T-helper 1 cell (primary cell): ENCODE measurements around the gene TGFA.
"Not testable (repeated sequence)": the region's sequence is repeated elsewhere in the genome, so short reads cannot be mapped to it uniquely, and the experiment has no call there.

ENCODE experiments used
- DNase-seq, 5 donors: peaks; one replicate each; pipeline ENCODE4 v3.0.0-alpha.2; 2012 to 2020

The TGFA gene

DNA sequence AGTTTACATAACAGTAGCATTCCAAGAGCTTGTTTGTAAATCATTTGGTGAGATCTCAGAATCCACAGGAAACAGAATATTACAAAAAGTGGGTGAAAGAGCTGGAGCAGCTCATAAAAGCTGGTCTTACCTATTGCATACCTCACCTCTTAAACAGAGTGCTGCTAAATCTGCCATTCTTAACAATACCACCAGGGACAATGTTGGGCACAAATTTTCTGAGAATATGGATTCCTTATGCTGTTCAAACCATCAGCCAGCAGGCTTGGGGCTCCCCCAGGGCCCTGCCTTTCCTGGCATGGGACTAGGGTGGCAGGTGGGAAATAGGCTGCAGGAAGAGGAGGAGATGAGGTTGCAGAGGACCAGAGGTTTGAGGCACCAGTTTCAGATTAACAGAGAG lies 55.6 kb downstream of the TGFA start:
- no peak for DNase-seq

GRCh38 chr2:70496819-70497218 lies 56.8 kb downstream of the TGFA start:
- DNase-seq: no peak

GRCh38 chr2:70494293-70494886 lies 59.2 kb downstream of the TGFA start:
- DNase-seq: no peak

GRCh38 chr2:70490381-70490780 lies 63.2 kb downstream of the TGFA start:
- no peak for DNase-seq

DNA sequence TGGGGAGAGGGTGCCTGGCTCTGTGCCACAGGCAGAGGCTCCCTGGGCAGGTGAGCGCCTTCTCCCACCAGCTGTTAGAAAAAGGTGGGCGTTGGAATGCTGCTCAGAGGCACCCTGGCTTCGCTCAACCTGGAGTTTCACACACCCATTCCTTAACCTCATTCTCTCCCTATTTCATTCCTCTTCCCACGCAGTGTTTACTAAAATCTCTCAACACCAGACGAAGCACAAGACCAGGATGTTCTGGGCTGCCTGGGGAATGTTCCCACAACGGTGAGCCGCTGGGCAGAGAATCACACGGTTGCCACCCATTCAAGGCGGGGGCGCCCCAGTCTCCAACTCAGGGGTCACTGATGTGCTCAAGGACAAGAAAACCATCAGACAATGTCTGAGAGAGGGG lies 64.5 kb downstream of the TGFA start:
- DNase-seq: no peak

DNA sequence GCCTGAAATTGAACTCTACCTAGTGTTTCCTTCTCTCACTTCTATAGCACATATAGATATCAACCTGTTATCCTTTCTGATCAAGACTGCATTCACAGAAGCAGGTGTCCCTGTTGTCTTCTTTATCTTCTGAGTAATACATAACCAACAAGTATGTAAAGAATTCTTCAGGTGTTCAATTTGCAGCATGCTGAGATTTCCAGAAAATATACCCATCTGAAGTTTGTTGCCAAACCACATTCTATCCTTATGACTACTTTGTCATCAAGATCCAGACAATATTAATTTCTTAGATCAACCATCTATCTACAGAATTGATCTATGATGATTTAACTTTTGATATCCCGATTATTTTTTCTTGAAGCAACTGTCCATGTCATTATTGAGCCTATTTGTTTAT lies 69.5 kb downstream of the TGFA start:
- DNase-seq: no peak

GRCh38 chr2:70482401-70482800 lies 71.2 kb downstream of the TGFA start:
- DNase-seq: no peak

DNA sequence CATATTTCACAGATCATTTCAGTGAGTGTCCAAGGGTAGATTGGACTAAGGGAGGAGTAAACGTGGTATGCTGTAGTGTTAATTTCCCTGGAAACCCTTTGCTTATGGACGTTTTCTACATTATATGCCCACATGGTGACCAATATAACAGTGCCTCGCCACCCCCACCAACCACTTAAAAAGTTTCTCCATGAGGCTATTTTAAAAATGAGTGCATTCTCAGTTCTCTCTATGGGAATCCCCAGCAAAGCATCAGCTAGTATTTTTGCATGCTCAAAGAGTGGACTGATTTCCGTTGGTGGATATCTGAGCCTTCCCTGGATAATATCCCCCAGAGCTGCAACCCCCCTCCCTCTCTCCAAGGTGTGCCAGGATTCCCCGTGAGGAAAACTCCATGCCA lies 73.2 kb downstream of the TGFA start:
- no peak for DNase-seq

- DNase-seq: no peak
Observed at GRCh38 chr2:70479816-70480215, 73.8 kb downstream of the TGFA start.

DNA sequence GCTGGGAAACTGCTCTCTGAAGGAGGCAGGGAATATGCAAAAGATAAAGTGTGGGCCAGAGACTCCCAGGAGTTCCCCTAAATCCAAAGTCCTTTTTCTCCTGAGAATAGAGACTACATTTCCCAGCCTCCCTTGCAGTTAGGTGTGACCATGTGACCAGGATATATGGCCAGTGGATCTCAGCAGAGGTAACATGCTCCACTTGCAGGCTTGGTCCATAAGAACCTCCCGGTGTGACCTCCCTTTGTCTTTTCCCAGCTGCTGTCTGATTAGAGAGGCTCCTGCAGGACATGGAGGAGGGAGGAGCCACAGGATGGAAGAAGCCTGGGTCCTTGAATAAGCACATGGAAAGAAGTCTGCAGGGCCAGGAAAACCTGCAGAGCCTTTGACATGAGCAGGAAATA lies 76.2 kb downstream of the TGFA start:
- DNase-seq: no peak

DNA sequence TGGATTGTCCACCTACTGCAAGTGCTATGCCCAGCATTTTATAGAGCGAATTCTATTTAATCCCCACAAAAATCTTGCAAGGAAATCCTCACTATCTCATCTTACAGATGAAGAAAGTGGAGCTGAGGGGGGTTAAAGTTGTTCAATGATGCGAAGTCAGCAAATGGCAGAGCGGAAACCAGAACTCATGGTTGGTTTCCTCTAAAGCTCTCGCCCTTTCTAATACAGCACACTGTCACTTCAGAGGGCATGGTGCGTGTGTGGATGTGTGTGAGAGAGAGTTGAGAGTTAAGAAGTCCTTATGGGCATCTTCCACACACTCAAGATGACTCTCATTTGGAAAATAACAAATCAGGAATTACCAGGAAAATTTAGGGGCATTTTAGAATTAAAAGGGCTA lies 78.4 kb downstream of the TGFA start:
- peak in 1 of 5 donors; percentile 20 for DNase-seq

- no peak for DNase-seq
Observed at GRCh38 chr2:70474256-70474848, 79.3 kb downstream of the TGFA start.

- no peak for DNase-seq
Observed at GRCh38 chr2:70473101-70473722, 80.4 kb downstream of the TGFA start.

DNA sequence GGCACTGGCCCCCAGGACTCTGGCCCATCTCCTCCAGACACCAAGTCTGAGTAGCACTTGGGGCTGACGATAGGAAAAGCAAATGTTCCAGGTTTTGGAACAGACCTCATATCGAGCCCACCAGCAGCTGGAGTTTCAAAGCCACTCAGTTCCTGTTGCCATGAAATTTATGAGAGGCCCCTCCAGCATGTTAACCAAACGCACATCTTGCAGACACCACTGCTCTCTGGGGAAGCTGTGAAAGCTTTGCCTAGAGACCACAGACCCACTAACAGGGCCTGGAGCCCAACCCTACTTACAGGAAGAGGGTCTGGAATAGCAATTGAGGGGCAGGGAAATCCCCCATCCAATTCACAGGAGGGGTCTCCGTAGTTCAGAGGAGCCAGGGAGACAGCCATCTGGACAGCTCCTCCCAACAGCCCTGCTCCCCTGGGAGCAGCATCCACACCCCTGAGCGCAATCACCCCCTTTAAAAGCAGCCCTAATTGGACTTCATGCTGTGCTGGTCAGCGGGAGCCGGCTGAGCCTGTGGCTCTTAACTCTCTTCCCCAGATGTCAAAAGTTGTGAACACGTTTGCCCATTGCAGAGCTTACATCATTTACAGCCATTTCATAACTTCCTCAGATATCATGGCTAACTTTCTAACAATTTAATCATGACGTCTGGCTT lies 81.3 kb downstream of the TGFA start:
- no peak for DNase-seq

DNA sequence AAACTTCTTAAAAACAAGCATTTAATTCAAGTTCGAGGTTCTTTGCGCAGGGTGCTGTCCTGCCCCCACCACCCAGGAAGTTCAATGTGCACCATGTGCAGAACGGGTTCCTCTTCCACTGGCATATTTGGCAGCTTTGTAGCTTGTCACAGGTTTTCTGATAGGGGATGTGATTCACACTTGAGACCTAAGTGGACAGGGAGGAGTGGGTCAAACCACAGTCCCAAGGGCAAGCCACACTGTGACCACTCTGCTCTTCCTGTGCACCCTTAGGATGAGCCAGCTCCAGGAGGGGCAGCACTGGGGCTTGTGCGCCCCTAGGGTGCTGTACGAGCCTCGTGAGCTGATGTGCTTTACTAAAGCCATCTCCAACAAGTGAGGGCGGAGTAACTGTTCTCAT lies 82.5 kb downstream of the TGFA start:
- no peak for DNase-seq

DNA sequence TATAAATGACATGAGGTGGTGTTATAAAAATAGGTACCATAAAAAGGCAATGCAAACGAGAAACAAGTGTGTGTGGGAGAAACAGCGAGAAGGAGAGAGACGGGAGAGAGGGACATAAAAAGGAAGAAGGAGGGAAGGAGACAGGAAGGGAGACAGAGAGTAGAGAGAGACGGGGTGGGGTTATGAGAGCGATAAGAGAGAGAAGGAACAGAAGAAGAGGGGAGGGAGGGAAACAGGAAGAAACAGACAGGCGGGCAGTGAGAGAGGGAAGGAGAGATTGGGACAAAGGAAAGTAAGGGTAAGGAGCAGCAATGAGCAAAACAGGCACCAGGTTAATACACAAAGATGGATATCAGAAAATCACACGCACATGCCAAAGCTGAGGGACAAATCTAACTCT lies 83.7 kb downstream of the TGFA start:
- no peak for DNase-seq

- no peak for DNase-seq
Observed at GRCh38 chr2:70469435-70469834, 84.2 kb downstream of the TGFA start.

DNA sequence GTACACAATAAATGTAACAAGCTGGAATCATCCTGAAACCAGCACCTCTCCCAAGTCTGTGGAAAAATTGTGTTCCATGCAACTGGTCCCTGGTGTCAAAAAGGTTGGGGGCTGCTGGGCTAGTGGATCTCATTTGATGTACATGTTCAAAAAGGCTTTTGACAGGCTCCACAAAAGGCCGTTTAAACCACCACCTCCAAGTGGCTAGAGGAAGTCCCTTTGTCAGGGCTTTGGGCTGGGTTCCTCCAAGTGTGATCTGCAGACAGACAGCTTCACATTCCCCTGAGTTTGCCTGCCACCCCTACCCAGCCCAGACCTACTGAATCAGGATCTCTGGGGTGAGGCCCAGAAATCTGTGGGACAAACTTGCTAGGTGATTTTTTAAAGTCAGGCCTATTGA lies 84.7 kb downstream of the TGFA start:
- DNase-seq: no peak

GRCh38 chr2:70467831-70468779 lies 85.5 kb downstream of the TGFA start:
- DNase-seq: no peak

DNA sequence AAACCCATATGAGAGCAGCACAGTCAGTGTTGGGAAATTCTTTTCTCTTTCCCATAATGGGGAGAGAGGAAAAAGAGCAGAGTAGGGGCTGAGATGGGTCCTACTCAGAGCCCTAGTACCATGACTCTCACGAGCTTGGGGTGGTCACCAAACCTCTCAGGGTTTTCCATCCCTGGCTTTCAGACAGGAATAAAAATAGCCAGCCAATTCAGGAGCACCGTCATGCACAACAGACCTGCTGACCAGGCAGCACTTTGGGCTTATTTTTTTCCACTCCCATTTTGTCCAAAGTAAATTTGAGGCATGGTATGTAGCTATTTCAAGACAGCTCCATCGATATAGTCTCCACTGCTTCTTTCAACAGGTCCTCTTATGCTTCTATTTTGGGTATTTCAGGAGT lies 86.4 kb downstream of the TGFA start:
- DNase-seq: no peak

DNA sequence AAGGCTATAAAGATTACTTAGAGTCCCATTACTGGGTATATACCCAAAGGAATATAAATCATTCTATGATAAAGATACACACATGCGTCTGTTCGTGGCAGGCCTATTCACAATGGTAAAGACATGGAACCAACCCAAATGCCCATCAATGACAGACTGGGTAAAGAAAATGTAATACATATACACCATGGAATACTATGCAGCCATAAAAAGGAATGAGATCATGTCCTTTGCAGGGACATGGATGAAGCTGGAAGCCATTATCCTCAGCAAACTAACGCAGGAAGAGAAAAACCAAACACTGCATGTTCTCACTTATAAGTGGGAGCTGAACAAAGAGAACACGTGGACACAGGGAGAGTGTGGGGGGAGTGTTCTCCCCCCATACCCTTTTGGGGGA lies 87.0 kb downstream of the TGFA start:
- DNase-seq: not testable (repeated sequence)

GRCh38 chr2:70463997-70464396 lies 89.6 kb downstream of the TGFA start:
- DNase-seq: no peak

- DNase-seq: no peak
Observed at GRCh38 chr2:70463581-70463980, 90.0 kb downstream of the TGFA start.
